ENCODE measurements around the gene HOXA3.

The HOXA3 gene

DNA sequence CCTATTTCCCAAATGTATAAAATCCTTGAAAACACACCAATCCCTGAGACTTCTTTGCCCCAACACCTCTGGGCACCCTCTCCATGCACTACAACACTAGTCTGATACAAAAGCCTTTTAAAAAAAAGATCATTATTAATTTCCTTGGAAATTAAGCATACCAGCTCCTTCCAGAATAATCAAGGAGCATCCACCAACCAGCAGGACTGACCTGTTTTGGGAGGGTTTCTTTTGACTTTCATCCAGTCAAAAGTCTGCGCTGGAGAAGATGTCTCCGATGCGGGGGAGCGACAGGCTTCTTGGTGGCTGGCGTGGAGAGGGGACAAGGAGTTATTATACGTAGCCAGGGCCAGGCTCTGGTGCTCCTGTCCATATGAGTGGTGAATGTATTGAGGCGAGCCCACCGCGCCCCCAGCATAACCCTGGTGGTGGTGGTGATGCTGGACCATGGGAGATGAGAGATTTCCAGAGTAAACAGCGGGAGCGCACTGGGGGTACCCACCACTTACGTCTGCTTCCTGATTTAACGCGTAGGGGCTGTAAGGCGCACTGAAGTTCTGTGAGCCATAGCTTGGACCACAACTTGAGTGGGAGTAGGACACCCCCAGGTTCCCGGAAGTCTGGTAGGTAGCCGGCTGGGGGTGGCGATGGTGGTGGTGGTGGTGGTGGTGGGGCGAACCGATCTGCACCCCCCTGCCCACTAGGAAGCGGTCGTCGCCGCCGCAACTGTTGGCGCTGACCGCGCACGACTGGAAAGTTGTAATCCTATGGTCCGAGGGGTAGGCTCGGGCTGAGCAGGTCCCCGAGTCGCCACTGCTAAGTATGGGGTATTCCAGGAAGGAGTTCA lies 57.1 kb downstream of the HOXA3 start:
- in situ Hi-C loops (cut with MboI; ENCODE audit: low sequenced_read_pairs) = no loop called here

DNA sequence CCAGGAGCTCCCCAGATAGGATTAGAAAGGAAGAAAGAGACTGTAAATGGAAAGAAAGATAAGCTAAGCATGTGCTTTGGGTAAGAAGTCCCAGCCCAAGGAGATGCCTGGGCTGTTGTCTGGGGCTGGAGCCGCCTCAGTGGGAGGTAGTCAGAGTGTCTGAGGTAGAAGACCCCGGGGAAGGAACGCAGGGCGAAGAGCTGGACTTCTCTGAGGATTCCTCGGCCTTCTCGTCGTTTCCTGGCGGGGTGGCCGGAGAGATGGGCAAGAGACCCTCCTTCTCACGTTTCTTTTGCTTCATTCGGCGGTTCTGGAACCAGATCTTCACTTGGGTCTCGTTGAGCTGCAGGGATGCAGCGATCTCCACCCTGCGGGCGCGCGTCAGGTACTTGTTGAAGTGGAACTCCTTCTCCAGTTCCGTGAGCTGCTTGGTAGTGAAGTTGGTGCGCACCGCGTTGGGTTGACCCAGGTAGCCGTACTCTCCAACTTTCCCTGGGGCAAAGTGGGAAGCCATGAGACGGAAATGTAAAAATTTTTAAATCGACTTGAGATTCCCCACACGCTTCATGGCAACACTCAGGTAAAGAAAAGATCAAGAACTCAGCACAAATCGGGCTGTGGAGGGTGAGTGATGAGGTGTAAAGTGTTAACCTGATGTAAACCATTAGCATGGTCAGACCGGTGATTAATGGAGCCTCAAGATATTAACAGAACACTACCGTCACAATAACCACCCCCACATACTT lies 57.9 kb downstream of the HOXA3 start:
- in situ Hi-C loops (cut with MboI; ENCODE audit: low sequenced_read_pairs) = no loop called here

DNA sequence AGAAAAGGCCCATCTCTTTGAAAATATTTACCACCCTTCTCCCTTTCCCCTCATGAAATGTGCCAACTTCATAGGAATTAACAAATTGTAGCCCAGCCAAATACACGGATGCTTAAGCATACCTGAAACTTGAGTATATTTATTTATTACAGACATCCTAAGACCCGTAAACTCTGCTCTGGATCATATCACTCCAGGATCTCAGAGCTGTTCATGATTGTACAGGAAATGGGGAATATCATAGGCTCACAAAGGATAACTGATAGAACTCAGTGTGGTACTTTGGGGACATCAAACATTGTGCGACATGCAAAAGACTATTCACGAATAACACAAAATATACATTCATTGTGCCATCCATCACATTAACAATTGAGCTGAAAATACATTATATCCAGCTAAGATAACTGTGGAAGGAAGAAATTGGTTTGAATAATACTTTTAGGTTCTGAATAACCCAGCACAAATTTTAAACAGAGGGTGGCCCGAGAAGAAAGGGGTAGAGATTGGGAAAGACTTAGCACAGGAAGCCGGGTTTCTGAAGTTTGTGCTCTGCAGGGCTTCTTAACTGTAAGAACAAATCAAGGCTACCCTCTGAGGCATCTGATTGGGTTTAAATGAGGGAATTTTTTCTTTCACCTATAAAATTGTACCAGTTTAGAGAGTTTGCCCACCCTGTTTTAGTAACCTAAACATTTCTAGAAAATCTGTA lies 59.0 kb downstream of the HOXA3 start:
- in situ Hi-C loops (cut with MboI; ENCODE audit: low sequenced_read_pairs) = no loop called here

DNA sequence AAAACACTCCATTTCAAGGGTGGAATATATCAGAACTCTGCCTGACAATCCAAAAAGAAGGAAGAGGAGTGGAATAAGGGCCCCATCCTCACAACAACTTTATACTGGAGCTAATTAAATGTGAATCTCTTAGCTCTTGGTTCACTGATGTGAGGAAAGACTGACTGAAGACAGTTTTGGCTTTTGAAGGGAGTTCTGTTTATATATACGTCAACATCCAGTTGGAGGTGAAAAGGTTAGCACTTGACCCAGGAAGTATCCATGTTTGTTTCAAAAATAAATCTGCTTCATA lies 59.6 kb downstream of the HOXA3 start:
- in situ Hi-C loops (cut with MboI; ENCODE audit: low sequenced_read_pairs) = no loop called here

GRCh38 chr7:27091941-27092818 lies 60.2 kb downstream of the HOXA3 start:
- in situ Hi-C loops (cut with MboI; ENCODE audit: low sequenced_read_pairs) = no loop called here

DNA sequence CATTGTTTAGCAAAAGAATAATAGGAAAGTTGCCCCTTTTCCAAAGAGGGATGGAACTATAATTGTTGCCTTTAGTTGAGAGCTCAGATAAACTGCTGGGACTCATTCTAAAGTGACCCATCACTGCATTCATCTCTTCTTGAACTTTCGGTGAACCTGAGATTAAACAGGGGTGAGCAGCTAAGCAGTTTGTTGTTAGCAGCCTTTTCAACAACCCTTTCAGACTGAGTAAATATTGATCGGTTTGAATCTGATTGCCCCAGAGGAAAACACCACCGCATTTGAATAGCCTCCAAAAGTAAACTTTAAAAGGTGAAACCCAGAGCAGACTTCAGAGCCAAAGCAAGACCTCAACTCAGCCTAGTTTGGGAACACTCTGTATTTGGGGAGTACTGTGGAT lies 61.3 kb downstream of the HOXA3 start:
- in situ Hi-C loops (cut with MboI; ENCODE audit: low sequenced_read_pairs) = no loop called here

- in situ Hi-C loops (cut with MboI; ENCODE audit: low sequenced_read_pairs) = no loop called here
These were observed 64.1 kb downstream of the HOXA3 start for GRCh38 chr7:27088002-27088922.

- in situ Hi-C loops (cut with MboI; ENCODE audit: low sequenced_read_pairs) = no loop called here
These were observed 68.7 kb downstream of the HOXA3 start for GRCh38 chr7:27083646-27084045.

DNA sequence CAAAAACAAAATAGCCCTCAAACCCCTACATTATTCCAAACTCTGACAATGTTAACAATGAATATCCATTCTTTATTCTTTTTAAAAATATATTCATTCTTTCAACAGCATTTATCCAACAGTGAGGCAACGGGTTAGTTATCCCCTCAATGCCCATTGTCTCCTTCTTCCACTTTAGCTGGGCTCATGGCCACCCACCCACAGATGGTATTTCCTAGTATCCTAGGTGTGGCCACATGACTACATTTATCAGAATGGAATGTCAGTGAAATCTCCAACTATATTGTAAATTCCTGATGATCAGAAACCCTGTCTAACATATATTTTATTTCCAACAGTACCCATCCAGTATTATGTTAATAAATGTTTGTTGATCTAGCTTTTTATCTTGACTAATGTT lies 70.2 kb downstream of the HOXA3 start:
- in situ Hi-C loops (cut with MboI; ENCODE audit: low sequenced_read_pairs) = no loop called here

DNA sequence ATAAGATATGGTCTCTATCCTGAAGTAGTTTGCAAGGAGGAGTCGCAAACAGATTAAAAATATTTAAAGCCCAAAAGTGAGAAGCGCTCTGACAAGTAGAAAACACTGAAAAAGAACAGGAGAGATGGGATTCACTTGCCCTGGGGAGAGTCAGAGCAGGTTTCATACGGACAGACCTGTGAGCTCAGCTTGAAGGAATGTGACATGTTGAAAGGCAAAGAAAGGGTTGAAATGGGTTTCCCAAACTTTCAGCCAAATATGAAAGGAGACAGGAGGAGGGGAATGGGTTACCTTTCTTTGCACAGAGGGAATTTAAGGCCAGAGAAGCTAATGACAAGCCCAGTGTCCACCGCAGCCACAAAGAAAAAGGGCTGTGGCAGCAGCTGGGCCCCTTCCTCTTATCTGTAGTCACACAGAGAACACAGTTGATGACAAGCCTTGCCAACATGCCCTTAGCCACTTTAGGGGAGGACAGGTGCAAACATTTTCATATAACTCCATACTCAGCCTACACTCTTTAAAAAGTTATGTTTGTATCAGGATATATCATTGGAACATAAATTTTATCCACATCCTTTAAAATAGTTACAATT lies 71.4 kb downstream of the HOXA3 start:
- in situ Hi-C loops (cut with MboI; ENCODE audit: low sequenced_read_pairs) = no loop called here

DNA sequence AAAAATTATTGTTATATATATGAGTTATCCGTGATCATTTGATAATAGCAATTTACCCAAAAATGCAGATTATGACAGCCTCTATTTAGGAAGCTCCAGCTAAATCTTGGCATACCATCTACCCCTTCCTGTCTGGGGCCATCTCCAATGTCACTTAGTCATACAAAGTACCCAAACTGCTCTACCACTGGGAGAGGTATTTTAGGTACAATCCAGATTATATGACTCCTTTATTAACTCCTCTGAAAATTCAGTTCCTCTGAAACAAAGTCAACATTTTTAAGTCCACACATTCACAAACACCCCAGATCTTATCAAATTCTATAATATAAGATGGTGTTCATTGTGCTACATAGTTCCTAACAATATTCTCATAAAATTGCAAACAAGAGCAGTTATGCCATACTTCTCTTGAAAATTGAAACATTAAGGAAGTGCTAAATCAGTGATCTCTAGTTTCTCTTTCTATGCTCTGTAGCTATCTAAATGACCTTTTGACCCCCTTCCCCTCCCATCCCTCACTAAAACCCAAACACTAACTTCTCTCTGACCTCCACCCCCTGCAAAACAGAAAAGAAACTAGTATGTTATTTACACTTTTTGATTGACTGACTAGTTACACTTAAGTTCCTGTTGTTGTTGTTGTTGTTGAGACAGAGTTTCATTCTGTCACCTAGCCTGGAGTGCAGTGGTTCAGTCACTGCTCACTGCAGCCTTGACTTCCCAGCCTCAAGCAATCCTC lies 73.0 kb downstream of the HOXA3 start:
- in situ Hi-C loops (cut with MboI; ENCODE audit: low sequenced_read_pairs) = no loop called here

GRCh38 chr7:27078616-27079233 lies 73.7 kb downstream of the HOXA3 start:
- in situ Hi-C loops (cut with MboI; ENCODE audit: low sequenced_read_pairs) = no loop called here

GRCh38 chr7:27073076-27073475 lies 79.3 kb downstream of the HOXA3 start:
- in situ Hi-C loops (cut with MboI; ENCODE audit: low sequenced_read_pairs) = no loop called here

DNA sequence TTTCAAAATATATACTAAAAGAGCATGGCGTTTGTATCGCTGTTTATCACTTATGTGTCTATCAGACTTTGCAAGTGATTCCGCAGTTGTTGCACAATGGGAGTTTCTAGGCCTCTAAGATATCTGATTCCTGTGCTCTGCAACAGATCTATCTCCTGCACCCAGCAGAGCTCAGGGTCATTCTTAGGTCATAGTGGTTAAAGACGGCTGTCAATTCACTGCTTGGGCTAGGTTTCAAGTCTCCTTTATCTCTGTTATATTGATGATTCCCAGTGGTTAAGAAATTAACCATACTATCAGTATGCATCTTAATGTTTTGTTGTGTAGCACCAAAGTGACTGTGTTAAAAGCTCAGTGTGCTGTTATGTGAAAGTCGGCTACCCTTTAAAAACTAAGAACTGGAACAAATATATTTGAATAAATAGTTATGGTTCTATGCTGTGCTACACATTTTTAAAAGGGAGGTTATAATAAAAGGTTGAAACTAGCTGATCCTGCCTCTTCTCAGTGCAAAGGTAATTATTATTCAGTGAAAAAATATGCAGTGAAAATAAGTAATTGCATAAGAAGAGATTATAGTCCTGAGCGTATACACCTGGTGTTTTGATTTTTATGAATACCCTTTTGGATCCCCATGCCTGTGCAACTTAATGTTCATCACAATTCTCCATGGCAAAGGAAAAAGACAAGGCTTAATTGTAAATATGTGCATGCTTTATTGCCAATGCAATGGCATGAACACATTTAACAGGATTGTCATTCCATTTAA lies 80.6 kb downstream of the HOXA3 start:
- in situ Hi-C loops (cut with MboI; ENCODE audit: low sequenced_read_pairs) = no loop called here

DNA sequence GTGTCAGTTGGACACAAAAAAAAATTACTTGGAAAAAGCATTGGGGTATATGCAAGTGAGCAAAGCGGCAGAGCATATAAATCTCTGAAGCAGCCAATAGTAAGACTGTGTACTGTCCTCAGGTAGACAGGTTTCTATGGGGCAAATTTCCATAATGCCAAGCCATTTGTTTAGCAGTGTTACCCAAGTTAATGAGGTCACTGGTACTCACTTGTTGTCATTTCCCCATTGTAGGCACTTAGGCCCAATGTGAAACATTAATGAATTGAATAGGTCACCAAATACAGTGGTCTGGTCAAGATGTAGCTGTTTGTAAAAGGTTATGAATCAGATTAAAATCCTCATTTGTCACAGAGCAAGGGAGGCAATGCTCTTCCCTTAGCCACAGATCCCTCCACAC lies 84.1 kb downstream of the HOXA3 start:
- in situ Hi-C loops (cut with MboI; ENCODE audit: low sequenced_read_pairs) = no loop called here

DNA sequence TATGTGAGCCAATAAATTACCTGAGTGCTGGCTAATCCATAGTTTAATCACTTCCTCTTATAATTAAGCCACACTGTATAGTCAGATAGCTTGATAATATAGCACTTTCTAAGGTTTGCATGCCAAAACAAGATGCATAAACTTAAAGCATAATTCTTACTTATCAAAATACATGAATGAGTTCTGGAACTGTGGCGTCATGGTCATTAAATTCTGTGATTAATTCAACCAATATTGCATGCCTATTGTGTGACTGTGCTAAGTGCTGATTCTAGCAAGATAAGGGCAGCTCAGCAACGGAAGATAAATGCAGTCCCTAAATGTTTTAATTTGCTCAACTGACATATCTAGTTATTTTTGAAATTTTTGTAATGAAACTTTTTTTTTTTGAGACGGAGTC lies 86.2 kb downstream of the HOXA3 start:
- in situ Hi-C loops (cut with MboI; ENCODE audit: low sequenced_read_pairs) = no loop called here

GRCh38 chr7:27065709-27066108 lies 86.7 kb downstream of the HOXA3 start:
- in situ Hi-C loops (cut with MboI; ENCODE audit: low sequenced_read_pairs) = no loop called here

GRCh38 chr7:27064661-27065060 lies 87.7 kb downstream of the HOXA3 start:
- in situ Hi-C loops (cut with MboI; ENCODE audit: low sequenced_read_pairs) = no loop called here
